ENCODE data around the gene CCDC154.

CCDC154 gene

DNA sequence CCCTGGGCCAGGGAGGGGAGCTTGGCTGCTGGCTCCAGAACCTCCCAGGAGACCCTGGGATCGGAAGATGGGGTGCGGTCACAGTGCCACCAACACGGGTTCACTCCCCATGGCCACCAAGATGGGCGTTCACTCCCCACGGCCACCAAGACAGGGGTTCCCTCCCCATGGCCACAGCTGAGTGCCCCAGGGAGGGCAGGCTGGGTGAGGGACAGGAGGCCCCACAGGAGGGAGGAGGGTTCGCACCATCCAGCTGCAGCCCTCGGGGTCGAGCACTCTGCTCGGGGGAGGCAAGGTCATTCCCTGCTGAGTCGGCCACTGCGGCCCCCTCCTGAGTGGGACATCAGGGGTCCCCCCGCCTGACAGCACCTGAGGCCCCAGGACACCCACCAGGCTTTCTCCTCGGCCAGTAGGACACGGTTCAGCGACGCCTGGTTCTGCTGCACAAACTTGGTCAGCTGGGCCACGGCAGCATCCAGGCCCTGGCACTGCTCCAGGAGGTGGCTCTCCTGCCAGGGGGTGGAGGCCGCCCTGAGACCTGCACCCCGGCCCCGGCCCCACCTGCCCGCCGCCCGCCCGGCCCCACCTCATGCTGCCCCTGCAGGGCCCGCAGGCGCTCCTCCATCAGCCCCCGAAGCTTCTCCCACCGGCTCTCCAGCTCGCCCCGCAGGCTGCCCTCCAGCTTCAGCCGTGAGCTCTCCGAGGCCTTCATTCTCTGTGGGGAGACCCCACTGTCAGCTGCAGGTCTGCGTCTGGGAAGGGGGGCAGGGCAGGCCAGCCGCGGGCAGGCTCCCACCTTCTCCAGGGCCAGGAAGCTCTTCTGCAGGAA lies 5.9 kb downstream of the CCDC154 start:
- DNase-seq = no peak

DNA sequence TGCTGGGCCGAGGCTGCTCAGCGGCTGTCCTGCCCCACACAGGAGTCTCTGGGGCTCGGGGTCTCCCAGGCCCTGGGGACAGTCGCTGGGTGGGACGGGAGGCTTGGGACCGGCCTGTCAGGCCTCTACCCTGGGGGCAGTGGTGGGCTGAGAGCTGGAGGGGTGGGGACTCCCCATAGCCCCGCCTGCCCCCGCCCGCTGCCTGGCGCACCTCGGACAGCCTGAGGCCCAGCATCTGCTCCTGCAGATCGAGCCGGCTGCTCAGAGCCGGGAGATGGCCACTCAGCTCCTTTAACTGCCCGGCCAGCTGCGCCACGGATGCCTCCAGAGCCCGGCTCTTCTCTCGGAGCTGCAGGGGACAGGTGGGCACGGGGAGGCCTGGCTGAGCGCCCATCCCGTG lies 6.8 kb downstream of the CCDC154 start:
- no peak for DNase-seq

DNA sequence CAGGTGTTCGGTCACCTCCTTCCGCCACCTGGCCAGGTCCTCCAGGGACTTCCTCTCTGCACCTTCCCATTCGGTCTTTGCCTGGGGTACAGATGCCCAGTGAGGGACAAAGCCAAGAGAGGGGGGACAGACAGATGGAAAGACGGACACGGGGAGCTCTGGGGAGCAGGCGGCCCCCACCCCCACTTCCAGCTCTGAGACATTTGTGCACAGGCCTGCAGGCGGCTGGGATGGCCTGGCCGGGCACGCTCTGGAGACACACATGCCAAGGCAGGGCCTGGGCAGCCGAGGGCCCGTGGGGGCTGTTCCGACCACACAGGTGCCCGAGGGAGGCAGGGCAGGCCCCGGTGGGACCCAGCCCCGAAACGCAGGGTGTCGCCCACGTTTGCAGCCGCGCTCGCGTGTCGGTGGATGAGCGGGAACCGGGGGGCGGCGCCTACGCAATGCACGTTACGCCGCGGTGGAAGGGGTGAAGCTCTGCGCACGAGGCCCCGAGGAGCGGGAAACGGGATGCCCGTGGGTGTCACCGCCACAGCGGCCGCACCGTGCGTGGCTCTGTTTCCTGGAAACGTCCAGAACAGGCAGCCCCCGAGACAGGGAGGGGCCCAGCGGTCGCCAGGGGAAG lies 7.5 kb downstream of the CCDC154 start:
- DNase-seq = no peak

DNA sequence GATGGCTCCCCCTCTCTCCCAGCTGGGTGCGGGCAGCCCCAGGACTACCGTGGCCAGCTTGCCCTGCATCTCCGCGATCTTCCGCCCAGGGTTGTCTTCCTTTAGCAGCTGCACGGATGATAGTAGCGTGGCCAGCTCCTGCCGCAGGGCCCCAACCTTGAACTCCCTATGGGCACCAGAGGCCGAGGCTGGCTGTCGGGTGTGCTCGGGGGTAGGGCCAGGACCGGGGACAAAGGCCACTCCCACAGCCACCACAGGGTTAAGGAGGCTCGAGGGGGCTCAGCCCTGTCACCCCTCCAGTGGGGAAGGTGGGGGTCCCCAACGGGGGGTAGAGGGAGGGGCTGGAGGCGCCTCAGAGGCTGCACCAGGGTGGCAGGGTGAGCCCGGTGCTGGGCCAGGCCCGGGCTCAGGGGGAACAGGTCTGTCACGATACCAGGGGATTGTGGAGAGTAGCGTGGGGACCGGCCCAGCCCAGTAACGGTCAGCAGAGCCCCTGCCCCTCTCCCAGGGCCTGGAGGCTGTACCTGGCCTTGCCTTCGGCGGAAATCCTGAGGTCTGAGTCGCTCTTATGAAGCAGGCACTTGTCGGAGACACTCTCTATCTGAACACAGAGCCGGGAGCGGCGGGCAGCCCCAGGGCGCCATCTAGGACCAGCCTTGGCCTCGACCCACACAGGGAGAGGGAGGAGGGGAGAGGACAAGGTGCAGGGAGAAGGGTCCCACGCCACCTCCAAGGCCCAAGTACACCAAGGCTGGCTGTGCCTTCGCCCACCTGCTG lies 8.2 kb downstream of the CCDC154 start:
- DNase-seq = no peak

DNA sequence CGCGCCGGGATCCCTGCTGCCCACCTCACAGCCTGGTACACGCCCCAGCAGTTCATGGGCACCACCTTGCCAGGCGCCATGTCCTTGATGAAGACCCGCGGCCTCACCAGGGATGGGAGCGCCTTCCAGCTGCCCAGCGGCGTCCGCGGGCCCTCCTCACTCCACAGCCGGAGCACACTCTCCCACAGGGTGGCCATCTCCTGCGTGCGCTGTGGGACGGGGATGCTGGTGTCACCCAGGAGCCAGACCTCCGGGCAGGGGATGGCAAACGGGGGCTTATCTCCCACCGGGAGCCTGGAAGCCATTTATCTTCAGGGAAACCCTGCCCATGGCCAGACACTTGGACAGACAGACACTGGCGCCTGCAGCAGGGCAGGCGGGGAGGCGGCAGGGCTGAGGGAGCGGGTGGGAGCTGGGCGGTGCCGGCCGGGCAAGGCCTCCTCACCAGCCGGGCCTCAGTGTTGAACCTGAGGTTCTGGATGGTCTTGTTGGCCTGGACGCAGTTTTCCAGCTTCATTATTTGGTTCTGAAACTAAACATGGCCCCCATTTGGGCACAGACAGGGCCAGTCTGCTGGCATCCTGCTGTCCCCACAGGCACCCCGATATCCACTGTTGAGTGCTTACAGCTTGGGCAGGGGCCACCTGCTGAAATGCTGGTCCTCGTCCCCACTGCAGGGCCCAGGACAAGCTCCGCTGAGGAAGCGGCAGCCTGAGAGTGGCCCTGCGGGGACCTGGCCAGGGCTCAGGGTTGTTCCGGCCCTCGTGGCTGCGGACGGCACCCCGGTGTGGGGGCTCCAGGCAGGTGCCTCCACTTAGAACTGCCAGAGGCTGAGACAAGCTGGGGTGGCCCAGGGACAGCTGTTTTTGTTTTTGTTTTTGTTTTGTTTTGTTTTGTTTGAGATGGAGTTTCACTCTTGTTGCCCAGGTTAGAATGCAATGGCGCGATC lies 9.4 kb downstream of the CCDC154 start:
- DNase-seq = no peak

DNA sequence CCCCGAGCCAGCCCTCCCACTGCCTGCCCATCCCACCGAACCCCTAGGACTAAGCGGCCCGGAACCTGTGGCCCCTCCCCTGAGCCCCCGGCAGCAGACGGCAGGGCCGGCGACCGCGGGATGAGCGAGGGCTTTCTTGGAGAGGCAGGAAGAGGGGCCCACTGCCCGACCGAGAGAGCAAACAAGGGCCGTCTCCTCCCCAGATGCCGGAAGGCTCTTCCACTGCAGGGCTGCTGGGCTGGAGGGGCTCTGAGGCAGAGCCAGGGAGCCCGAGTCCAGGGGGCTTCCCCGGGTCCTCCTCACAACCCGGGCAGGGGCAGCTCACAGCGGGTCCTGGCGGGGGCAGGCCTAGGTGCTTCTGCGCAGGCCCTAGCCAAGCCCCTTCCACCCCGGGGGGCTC lies 10.6 kb downstream of the CCDC154 start:
- DNase-seq = no peak

DNA sequence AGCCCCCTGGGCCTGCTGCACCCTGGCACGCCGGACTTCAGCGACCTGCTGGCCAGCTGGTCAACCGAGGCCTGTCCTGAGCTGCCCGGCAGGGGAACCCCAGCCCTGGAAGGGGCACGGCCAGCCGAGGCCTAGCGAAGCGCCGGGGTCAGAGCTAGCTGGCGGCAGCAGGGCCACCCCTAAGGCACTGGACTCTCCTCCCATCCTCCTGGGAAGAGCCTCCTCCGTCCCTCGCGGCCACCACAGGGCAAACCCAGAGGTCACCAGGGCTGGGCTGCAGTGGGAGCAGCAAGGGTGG lies 11.1 kb downstream of the CCDC154 start:
- DNase-seq = no peak

DNA sequence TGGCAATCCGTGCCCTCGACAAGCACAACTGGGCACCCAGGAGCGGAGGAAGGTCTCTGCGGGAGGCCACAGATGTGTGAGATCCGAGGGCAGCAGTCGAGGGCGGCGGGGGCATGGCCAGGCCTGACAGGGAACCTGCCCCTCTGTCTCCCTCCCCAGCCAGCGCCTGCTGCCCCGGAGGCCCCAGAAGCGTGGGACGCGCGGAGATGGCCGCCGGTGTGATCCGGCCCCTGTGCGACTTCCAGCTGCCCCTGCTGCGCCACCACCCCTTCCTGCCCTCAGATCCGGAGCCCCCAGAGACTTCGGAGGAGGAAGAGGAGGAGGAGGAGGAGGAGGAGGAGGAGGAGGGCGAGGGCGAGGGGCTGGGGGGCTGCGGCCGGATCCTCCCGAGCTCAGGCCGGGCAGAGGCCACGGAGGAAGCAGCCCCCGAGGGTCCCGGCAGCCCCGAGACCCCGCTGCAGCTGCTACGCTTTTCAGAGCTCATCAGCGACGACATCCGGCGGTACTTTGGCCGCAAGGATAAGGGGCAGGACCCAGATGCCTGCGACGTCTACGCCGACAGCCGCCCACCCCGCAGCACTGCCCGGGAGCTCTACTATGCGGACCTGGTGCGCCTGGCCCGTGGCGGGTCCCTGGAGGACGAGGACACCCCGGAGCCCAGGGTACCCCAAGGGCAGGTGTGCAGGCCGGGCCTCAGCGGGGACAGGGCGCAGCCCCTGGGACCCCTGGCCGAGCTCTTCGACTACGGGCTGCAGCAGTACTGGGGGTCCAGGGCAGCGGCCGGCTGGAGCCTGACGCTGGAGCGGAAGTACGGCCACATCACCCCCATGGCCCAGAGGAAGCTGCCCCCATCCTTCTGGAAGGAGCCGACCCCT lies 11.7 kb downstream of the CCDC154 start:
- DNase-seq = no peak

DNA sequence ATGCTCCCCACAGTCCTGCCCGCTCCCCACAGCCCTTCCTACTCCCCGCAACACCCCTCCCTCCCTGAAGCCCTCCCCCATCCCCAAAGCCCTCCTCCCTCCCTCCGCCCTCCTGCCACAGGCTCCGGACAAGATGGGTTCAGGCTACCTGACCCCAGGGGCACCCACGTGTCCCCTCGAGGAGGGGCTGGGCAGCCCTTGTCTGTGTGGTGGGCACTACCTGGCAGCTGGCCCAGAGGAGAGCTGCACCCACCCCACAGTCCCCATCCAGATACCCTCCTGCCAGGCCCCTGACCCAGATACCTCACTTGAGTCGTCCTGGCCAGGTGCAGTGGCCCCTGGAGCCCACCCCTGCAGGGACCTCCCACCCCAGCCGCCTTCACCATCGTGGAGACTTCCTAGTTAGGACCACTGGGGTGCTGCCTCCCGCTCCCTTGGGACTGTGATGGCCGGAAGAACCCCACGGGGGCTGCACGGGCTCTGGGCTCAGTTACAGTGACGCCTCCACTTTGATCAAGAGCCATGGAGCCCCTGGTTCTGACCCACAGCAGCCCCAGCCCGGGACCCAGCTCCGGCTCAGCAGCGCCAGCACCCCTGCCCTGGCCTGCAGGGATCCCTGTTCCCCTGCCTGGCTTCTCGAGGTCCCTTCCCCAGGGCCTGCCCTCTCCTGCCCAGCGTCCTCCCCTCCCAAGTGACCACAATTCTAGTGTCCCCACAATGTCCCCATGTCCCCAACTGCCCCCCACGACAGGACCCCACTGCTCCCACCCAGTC lies 12.7 kb downstream of the CCDC154 start:
- DNase-seq = no peak

DNA sequence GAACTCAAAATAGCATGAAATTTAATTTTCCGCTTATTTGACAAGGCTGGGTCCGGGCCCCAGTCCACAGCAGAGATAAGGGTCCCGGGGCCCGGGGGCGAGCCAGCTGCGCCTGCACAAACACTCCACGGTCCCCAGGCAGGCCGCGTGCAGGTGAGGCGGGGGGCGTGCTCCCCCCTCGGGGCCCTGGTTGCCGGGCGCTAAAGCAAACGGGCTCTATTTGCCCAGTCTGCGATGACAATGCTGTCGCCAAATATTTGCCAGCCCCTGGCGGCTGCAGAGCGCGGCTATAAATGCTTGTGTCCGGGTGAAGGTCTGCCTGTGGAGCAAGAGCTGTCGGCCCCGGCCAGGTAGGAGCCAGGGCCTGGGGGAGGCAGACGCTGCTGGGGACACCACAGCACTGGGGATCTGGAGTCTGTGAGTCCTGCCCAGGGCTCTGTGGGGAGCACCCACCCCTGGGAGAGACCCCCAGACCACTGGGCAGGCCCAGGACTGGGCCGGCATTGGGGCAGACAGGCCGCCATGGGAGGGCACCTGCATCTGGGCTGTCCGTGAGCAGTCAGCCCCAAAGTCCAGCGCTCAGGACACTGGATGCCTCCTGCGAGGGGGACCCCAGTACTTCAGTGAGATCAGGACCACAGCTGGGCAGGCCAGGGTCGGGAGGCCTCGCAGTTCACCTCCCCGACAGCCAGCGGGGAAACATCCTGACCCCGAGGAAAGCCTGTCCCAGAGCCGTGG lies 13.4 kb downstream of the CCDC154 start, which contains the start of gene PERCC1:
Gene PERCC1, plus strand, starts transcription at position 320 of the 738 bp plus-strand sequence. CDS start 1,516 bp downstream, outside the sequence.
- no peak for DNase-seq

DNA sequence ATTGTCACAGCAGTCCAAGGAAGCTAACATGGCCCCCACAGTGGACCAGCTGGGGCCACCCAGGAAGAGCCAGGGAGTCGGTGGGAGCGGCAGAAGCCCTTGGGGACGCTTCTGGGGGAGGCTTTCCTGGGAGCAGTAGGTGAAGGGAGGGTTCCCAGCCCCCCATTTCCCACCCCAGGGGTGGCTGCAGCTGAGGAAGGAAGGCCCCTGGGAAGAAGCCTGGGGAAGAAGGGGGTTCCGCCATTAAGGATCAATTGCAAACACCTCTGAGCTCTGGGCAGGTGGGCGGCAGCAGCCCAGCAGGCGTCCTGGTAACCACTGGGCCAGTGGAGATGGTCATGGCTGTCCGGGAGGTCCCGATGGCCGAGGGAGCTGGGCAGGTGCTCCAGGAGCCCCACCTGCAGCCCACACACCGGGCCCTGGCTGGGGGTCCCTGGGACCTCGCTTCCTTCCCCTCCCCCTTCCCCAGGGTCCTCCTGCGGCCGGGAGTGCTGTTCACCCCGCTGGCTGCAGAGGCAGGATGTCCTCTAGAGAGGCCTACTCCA lies 14.1 kb downstream of the CCDC154 start:
- DNase-seq = no peak

DNA sequence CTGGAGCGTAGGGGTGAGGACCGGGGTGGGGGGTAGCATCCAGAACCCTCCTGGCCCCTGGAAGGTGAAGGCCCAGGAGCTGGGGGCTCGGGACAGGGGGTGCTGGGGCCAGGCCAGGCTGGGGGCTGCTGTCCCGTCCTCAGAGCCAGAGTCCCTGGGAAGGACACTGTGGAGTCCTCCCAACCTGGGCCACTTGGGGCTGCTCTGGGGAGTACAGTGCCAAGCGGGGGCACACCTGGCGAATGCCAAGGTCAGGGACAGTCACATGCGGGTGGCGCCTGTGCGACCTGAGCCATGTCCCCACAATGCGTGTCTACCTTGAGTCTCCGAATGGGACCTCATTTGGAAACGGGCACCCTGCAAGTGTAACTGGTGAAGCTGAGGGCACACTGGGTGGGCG lies 14.7 kb downstream of the CCDC154 start:
- no peak for DNase-seq

DNA sequence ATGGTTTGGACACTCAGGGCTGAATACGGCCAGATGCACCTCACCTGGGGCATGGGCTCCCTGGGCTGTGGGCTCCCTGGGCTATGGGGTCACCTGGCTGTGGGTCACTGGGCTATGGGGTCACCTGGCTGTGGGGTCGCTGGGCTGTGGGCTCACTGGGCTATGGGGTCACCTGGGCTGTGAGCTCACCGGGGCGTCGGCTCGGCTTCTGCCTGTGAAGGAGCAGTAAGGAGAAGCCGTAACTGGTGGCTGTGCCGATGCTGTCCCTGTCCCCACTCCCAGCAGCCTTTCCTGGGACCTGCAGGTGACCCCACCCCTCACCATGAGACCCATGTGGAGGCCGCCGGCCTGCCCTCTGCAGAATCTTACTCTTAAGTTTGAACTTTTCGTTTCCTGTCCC lies 15.3 kb downstream of the CCDC154 start:
- DNase-seq = no peak

DNA sequence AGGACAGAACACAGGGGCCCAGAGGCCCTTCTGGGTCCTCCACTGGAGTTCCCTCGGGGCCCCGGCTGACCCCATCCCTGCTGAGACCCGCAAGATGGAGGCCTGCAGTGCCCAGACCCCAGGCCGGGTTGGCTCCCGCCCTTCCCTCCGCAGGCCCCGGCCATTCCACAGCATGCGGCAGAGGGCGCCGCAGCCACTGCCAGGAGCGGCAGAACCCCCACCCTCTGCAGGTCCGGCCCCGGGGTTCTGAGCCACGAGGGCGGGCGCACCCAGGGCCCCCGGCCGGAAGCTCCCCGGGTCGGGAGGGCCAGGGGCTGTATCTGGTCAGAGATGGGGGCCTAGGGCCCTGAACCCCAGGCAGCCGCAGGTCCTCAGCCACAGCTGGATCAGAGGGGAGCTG lies 15.8 kb downstream of the CCDC154 start:
- DNase-seq = no peak

DNA sequence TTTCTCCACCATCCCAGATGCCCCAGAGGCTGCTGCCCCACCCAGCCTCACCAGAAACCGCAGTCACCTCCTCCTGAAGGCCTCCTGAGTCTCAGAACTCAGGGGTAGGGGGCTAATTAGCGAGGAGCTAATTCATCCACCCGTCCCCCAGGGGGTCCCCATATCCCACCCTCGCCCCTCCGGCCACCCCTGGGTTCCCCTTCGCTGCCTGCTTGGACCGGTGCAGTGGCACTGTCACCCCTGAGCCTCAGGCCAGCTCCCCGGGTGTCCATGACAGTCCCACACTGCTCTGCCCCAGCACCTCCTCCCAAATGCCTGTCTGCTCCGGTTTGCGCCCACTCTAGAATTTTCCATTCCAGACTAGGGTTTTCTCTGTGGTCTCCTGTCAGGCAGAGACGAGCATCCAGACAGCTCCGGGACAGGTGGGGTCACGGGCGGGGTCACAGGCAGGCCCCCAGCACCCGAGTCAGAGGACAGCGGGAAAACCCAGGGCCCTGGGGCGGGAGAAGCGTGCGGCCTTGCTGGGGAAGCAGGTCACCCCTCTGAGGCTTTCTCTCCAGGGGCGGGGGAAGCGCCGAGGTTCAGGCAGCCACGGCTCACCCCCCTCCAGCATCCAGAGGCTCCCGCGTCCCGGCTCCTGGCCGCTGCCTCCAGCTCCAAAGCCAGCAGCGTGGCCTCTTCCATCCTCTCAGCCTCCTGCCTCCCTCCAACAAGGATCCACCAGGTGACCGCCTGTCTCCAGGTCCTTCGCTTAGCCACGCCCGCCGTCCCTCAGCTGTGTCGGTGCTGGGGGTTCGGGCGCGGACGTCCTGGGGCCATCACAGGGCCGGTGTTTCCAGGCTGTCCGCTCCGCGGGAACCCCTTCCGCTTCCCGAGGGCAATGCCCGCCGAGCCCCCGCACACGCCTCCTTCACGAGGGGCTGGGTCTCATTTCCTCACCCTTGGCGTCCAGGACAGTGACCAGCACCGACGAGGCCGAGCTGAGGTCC lies 16.6 kb downstream of the CCDC154 start:
- DNase-seq = no peak

DNA sequence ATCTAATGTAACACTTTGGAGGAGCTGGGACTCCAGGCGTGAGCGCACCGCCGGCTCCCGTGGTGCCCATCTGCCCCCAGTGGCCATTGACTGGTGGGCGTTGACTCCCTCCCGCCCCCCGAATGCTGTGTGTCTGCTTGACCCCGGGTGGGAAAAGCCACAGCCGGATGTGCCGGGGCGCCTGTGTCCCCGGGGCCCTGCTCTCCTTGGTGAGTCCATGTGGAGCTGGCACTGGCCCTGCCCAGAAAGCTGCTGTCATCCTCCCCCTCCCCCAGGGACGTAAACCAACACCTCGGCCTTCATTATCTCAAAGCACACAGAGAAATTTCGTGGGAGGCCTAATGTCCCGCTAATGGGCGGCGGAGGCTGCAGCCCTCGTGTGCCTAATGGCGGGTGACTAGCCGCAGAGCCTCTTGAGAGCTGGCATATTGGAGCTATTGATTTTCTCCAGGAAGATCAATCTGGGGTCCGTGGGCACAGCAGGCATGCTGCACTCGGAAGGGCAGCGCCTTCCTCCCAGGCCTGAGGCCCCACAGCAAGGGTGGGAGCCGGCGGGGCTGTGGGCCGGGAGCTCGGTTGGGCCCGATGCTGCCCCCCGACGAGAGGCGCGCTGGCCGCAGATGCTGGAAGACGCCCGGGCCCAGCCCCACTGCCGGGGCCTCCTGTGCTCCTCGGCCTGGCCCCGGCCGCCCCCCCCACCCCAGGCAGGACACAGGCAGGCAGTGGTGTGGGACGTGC lies 17.5 kb downstream of the CCDC154 start:
- no peak for DNase-seq
